Stimulated activated CD8-positive, alpha-beta memory T cell treated with anti-CD3 and anti-CD28 coated beads, Interleukin-4, amount 100 ng/mL, for 4 hours (primary cell): Measurements from ENCODE around the gene HES5.

Experiments
- DNase-seq, 2 donors: peaks; one replicate each; pipeline ENCODE4 v3.0.0-alpha.2; 2020; ENCODE audit warnings: low read depth in 2 of 2, low spot score in 1 of 2

Gene HES5

DNA sequence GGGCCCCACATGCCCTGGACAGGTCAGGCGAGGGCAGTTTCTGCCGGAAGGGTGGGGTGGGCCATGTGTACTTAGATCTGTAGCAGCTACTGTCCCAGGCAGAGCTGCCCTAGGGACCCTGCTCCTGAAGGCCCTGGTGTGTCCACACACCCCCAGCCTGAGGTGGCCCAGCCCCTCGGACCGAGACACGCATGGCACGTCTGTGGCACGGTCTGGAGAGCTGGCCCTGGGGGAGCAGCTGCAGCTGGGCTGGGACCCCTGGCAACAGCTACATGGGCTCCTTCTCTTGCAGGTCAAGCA lies 28.3 kb downstream of the HES5 start:
- DNase-seq: no peak

DNA sequence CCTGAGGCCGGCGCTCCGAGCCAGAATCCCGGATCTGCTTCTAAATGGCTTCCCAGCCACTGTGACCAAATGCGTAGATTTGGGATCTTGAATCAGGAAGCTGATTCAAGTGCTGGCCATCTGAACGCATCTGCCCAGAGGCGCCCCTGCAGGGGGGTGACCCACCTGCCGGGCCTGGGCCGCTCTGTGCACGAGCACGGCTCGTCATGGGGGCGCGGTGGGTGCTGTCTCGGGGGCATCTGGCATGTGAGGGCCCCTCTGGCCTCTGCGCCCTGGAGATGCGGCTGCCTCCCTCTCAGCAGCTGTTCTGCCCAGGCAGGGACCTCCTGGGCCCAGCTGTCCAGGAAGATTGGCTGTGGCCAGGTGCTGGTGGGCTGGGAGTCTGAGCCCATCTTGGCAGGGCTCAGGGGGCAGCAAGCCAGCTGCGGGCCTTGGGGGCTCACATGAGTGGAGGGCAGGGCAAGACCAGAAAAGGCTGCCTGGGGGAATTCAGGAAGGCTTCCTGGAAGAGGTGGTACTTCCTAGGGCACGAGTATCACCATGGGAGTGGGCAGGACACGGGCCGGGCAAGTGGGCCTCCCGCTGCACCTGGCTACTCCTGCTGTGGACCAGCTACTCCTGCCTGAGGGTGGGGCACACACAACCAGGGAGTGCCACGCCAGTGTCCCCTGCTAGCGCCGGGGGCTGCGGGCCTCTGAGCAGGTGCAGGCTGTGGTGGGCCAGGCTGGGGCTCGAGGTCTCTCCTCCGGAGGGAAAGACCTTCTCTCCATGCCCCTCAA lies 28.8 kb downstream of the HES5 start:
- no peak for DNase-seq

DNA sequence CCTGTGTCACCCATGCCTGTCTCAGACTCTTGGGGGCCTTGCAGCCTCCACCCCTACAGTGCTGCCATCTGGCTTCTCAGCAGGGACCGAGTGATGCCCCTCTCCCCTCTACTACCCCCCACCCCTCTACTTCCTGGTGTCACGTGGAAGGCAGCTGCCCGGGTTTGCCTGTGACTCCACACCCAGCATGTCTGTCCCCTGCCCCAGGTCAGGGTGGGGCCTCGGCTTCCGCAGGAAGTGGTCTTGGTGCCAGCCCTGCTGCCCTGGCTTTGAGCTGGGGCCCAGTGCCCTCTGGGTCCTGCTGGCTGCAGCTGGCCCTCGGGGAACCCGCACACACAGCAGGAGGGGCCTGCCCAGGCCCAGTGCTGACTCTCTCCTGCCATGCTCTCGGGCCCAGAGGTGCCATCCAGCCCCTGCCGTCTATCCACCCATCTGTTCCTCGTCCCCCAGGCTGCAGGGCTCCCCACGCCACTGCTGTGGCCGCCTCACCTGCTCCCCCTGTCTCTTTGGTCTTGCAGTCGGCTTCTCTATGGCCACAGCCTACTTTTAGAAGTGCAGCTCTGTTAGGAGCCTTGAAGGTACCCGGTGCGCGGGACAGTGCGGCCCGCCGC lies 30.0 kb downstream of the HES5 start:
- no peak for DNase-seq

DNA sequence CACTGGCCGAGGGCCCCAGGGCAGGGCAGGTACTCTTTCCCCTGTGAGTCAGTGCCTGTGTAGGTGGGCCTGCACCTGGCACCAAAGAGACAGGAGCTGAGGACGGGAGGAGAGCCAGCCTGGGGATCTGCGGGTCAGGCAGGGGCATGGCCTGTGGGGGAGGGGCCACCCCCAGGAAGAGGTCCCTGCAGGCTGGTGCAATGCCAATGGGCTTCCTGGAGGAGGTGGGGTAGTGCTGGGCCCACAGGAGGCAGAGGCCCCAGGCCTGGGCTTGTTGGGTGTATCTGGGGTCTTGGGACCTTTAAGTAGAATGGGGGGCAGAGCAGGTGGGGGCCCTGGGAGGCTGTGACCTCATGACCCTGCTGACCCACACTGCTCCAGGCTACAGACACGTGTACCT lies 30.8 kb downstream of the HES5 start:
- DNase-seq: no peak

DNA sequence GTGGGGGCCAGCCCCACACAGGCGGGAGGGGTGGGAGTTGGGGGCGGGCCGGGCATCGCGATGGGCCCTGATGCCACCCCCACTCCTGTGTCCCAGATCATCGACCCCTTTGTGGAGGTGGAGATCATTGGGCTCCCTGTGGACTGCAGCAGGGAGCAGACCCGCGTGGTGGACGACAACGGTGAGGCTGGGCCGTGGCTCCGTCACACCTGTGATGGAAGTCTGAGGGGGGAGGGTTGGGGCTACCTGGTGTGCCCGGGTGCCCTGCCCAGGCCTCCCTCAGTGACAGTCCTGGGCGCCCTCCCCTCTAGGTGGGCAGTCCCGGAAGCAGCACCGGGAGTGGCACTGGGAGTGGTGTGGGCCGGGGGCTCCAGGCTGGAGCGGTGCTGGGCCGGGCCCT lies 31.4 kb downstream of the HES5 start:
- DNase-seq: no peak

GRCh38 chr1:2497891-2498290 lies 32.2 kb downstream of the HES5 start:
- no peak for DNase-seq

GRCh38 chr1:2496746-2497145 lies 33.3 kb downstream of the HES5 start:
- DNase-seq: no peak

GRCh38 chr1:2496087-2496622 lies 33.9 kb downstream of the HES5 start:
- DNase-seq: no peak

- no peak for DNase-seq
Observed at GRCh38 chr1:2495546-2495945, 34.5 kb downstream of the HES5 start.

DNA sequence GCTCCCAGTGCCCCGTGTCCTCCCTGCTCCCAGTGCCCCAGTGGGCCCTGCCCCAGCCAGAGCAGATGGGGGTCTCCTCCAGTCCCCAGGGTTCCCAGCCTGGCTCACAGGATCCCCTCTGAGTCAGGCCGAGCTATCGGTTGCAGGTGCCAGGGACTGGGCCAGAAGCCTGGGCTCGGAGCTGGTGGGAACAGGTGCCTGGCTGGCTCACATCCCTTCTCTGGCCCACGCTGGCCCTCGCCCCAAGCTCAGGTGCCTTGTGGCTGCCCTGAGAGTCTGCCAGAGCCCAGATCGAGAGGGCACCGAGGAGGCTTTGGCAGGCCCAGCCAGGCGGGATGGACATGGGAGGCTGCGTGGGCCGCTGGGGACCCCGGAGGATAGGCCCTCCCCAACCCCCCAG lies 35.0 kb downstream of the HES5 start:
- no peak for DNase-seq

GRCh38 chr1:2494323-2494693 lies 35.8 kb downstream of the HES5 start:
- no peak for DNase-seq

DNA sequence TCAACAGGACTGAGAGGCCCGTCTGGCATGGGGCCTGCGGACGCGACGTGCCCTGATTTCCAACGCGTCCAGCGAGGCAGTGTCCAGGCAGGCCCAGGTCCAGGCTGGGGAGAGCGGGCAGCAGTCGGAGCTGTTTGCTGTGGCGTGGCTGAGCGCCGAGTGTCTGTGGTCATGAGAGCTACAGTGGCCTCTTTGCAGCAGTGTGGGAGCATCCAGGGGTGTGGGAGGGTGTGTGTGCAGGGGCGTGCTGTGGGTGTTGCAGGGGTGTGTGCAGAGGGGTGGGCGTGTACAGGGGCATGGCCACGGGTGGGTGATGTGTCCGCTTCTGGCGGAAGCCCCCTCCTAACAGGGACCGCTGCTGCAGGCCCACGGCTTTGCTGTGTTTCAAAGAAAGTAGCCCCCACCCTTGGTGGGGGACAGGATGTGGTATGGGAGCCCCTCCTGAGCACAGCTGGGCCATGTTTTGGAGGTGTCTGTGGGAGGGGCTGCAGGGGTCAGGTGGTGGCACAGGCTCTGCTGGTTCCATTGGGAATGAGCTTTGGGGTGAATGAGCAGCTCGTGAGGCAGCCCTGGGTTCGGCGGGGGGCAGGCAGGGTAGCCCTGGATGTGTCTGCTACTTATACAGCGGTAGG lies 36.3 kb downstream of the HES5 start:
- no peak for DNase-seq

DNA sequence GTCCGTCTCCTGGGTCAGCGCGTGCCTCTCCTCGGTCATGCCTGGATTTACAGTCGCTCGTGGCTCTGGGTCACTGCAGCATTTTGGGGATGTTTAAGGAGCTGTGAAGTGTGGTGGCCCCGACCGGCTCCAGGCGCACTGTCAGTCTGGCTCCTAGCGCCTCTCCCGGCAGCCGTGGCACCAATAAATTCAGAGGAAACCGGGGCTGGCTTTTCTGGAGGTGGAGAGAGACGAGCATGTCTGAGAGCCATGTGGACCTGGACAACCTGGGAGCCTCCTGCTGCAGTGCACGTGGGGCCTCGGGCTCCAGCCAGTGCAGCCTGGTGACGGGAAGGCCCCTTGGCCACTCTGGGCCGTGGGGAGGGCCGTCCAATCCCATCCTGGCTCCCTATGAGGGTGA lies 36.8 kb downstream of the HES5 start:
- DNase-seq: no peak

DNA sequence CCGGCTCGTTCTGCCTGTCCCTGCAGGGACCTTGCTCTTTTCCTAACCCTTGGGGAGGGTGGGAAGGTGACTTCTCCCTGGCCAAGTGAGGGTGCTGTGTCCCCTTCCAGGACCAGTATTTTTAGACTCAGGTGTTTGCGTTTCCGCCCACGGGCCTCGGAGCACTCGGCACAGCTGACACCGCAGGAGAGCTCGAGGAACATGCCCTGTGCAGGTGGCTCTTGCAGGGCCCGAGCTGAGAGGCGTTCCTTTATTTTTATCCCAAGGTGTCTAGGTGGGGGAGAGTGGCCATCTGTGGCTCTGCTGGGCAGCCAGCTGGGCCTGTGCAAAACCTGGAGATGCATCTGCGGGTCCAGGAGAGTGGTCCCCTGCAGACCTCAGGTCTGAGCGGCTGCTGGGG lies 38.0 kb downstream of the HES5 start:
- no peak for DNase-seq

DNA sequence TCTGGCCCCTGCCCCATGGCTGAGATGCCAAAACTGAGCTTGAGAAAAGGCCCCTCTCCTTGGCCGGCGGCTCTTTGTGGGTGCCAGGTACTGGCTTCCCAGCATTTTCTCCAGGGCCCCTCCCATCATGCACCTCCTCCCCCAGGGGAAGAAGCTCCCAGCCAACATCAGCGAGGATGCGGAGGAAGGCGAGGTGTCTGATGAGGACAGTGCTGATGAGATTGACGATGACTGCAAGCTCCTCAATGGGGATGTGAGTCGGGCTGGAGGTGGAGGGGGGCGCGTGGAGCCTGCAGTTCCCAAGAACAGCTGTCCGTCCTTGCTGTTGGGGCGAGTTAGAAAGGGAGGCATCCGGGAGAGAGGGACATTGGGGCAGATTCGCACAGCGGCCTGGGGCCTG lies 40.4 kb downstream of the HES5 start:
- no peak for DNase-seq

DNA sequence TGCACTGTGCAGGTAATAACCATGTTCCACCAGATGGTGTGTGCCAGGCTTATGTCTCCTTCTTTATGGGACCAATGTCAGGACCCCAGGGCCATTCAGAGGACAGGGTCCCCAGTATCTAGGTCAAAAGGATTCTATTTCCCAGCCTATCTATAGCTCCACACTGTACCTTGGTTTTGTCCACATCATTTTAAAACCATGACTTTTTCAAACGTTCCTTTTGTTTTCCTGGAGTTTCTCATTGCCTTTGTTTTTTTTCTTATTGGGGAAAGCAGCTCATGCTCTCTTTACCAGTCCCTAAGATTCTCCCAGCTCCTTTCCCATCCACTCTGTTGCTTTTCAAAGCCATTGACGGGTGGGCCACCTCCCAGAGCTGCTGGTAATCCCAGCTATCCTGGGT lies 41.4 kb downstream of the HES5 start:
- no peak for DNase-seq

DNA sequence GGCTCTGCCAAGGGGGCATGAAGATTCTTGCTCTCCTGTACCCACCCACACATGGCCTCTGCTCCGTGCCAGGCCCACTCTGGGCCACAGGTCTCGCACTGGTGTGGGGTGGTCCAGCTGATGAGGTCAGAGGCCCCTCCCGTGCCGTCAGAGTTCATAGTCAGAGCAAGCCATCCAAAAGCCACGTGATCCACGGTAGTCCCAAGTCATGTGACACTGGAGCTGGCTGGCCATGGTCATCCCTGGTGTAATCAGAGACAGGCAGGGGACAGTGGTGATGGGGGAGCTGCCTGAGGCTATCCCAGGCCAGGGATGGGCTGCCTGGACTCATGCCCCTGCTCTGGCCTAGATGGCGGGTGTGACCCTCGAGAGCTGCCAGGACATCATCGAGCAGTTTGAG lies 43.5 kb downstream of the HES5 start:
- DNase-seq: no peak

- no peak for DNase-seq
Observed at GRCh38 chr1:2486041-2486440, 44.0 kb downstream of the HES5 start.

DNA sequence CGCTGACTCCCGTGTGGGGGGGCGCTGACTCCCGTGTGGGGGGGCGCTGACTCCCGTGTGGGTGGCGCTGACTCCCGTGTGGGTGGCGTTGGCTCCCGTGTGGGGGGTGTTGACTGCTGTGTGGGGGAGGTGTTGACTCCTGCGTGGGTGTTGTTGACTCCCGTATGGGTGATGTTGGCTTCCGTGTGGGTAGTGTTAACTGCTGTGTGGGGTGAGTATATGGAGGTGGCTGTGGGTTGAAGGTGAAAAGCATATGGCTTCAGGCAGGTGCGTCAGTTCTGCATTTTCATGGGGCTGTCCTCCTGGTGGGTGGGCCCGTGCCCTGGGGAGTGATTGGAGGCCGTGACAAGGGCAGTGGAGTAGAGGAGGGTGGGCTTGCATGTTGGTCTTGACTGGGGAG lies 46.1 kb downstream of the HES5 start:
- DNase-seq: no peak

- no peak for DNase-seq
Observed at GRCh38 chr1:2483026-2483425, 47.0 kb downstream of the HES5 start.

DNA sequence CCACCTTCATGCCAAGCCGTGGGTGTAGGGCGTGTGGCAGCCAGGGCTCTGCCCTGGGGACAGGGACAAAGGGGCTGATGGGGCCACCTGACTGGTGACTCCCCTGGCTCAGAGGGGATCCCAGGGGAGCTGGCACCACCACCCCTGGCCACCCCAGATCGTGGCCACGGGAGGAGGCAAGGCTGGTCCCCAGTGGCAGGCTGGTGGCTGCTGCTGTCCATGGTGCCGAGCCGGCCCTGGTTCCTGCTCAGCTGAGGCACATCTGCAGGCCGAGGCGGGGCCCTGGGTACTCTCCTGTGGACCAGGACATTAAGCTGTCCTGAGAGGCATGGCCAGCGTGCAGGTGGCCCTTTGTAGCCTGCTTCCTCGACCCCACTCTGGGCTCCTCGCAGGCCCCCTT lies 47.5 kb downstream of the HES5 start:
- DNase-seq: no peak

DNA sequence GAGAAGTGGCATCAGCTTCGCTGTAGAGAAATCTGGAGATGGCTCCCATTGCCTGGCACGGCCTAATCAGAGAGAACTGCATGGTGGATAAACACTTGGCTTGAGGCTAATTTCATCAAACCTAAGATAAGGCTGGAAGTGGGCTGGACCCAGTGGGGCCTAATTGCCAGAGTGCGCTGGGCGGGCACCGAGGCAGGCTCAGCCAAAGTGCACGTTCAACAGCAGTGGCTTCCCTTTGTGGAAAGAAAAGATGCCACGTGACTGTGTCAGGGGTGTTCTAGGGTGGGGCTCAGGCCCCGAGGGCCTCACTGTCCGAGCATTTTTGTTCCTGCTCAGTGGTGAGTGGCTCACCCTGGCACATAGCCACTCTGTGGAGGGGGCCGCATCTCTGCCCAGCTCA lies 48.2 kb downstream of the HES5 start:
- DNase-seq: no peak

DNA sequence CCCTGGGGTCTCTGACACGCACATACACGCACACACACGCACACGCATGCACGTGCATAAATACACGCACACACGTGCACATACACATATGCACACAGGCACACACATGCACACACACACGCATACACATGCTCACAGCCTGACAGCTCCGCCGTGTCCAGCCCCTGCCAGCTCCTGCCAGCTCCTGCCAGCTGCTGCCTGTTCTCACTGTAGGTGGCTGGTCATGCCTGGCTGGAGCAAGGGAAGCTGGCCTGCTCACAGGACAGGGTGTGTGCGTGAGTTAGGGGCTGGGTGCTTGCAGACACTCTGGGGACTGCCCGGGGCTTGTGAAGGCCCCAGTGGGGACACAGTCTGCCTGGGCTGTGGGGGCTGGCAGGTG lies 49.1 kb downstream of the HES5 start:
- DNase-seq: no peak
